ENCODE measurements around the gene CDH13. TPM values are rescaled to one million over a fixed set of nuclear protein-coding genes. Genes with fewer than 3 reads are reported as not detected.

CDH13 gene
- total and polyA plus RNA-seq, 9 of the 15 experiments (the other 6 are each of a cell fraction or from before 2014, with no cell fraction given): 0.03 TPM; not detected in 8

DNA sequence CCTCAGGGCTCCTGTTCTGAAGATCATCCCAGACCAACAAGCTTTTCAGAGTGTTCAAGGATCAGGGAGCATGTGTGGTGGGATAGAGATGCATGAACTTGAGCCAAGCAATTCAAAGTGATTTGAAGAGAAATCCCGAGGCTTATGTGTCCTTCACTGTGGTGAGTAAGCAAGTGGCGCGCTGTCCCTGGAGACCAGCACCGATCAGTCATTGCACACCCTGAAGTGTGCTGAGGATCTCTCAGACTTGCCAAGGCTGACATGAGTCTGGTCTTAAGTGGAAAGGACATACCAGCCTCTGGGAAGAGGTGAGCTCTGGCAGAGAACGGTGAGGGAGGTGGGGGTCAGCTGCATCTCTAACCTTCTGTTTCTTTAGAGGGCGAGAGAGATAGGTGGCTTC lies 43.8 kb upstream of the CDH13 start:
- TF ChIP-seq DIDO1 (tag; IDR thresholded peaks at IDR 0.05; ENCODE audit: low read depth) (no peak), HLTF (IDR thresholded peaks at IDR 0.05) (no peak)
- Histone ChIP-seq H4K20me1 (replicated peaks; ENCODE audit: control insufficient read depth, insufficient read depth, low read length) (no peaks in the 10 kb centered on the region), H3K79me2 (ENCODE audit: control insufficient read depth, insufficient read depth, low read length) (no peaks in the 10 kb centered on the region), H3K9me3 (replicated peaks; ENCODE audit: control insufficient read depth, insufficient read depth, low read depth, low read length) (no peaks in the 10 kb centered on the region), H3K9ac (ENCODE audit: insufficient read depth in 1 of 2, low read depth in 2 of 2, low read length in 2 of 2) (no peak overlapping the region), H3K9me1 (ENCODE audit: control insufficient read depth, insufficient read depth, low read length) (no peaks in the 10 kb centered on the region), H3K4me1 (replicated peaks in 1 of 2; ENCODE audit: control insufficient read depth in 2 of 2, insufficient read depth in 2 of 2, low read length in 2 of 2) (no peaks in the 10 kb centered on the region), H3K4me2 (ENCODE audit: insufficient read depth, low read length) (no peak overlapping the region), H3K27ac (ENCODE audit: extremely low read depth, low read depth, low read length) (no peak overlapping the region), H3K36me3 (ENCODE audit: control insufficient read depth, insufficient read depth, low read length) (no peaks in the 10 kb centered on the region), H2AFZ (ENCODE audit: low read depth, low read length) (no peak overlapping the region), H3K4me3 (no peak overlapping the region), H3K27me3 (ENCODE audit: control insufficient read depth in 2 of 2, insufficient read depth in 2 of 2, low read length in 2 of 2) (no peaks in the 10 kb centered on the region)
- POLR2A ChIA-PET: no interaction called here
- FAIRE-seq: no peak
- intact Hi-C loops (cut with micrococcal nuclease): no loop called here
- CTCF ChIA-PET (ENCODE audit: low intra/inter-chr PET ratio): no interaction called here
- no peak for ATAC-seq
- BruUV-seq (replicated peaks): no TSS peak
- no peak for DNase-seq (ENCODE audit: extremely low read depth in 1 of 4, low spot score in 3 of 4)
- 0% methylated on average over 6 of the region's 6 CpGs for WGBS (ENCODE audit: insufficient coverage, low coverage, missing lambda C conversion rate)
- in situ Hi-C loops (cut with MboI): no loop called here

DNA sequence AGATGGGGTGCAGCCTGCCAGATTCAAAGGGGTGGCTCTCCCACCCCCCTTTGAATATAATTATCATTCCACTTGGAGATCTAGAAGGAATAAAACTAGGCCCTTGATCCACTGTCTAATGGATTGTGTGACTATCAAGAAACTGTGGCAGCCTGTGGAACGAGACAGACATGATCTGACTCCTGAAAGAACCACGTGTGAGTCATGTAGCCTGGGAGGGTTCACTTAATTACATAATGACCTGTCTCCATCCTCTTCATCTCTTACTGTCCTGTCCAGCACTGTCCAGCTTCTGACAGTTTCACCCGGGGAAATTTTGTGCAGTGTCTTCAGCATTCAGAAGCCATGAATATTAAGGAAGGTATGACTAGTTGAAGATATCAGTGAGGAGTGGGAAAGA lies 43.3 kb upstream of the CDH13 start:
- Histone ChIP-seq H3K9ac (ENCODE audit: insufficient read depth in 1 of 2, low read depth in 2 of 2, low read length in 2 of 2) (no peak overlapping the region), H3K9me1 (ENCODE audit: control insufficient read depth, insufficient read depth, low read length) (no peaks in the 10 kb centered on the region), H3K4me3 (no peak overlapping the region), H3K4me2 (ENCODE audit: insufficient read depth, low read length) (no peak overlapping the region), H3K79me2 (ENCODE audit: control insufficient read depth, insufficient read depth, low read length) (no peaks in the 10 kb centered on the region), H3K36me3 (ENCODE audit: control insufficient read depth, insufficient read depth, low read length) (no peaks in the 10 kb centered on the region), H3K4me1 (replicated peaks in 1 of 2; ENCODE audit: control insufficient read depth in 2 of 2, insufficient read depth in 2 of 2, low read length in 2 of 2) (no peaks in the 10 kb centered on the region), H4K20me1 (replicated peaks; ENCODE audit: control insufficient read depth, insufficient read depth, low read length) (no peaks in the 10 kb centered on the region), H2AFZ (ENCODE audit: low read depth, low read length) (no peak overlapping the region), H3K27me3 (ENCODE audit: control insufficient read depth in 2 of 2, insufficient read depth in 2 of 2, low read length in 2 of 2) (no peaks in the 10 kb centered on the region), H3K9me3 (replicated peaks; ENCODE audit: control insufficient read depth, insufficient read depth, low read depth, low read length) (0 out of 2 replicates have a peak, but pooled peaks cover 1% of the 10 kb centered on the region), H3K27ac (ENCODE audit: extremely low read depth, low read depth, low read length) (no peak overlapping the region)
- ATAC-seq (no peak), FAIRE-seq (no peak), DNase-seq (ENCODE audit: extremely low read depth in 1 of 4, low spot score in 3 of 4) (no peak)
- no TSS peak for BruUV-seq (replicated peaks)
- intact Hi-C loops (cut with micrococcal nuclease) (no loop called here), in situ Hi-C loops (cut with MboI) (no loop called here)
- POLR2A ChIA-PET: no interaction called here
- CTCF ChIA-PET (ENCODE audit: low intra/inter-chr PET ratio): no interaction called here
- TF ChIP-seq SRSF9 (IDR thresholded peaks at IDR 0.05; ENCODE audit: borderline replicate concordance, low read depth, low read length) (no peak), FOXJ2 (tag; IDR thresholded peaks at IDR 0.05) (no peak), HDGF (IDR thresholded peaks at IDR 0.05) (no peak), TOE1 (IDR thresholded peaks at IDR 0.05; ENCODE audit: borderline replicate concordance) (no peak), TOE1 (CRISPR knock-in tag; IDR thresholded peaks at IDR 0.05; ENCODE audit: borderline replicate concordance, low read depth) (no peak), POLR2H (tag; IDR thresholded peaks at IDR 0.05; ENCODE audit: low read depth) (no peak), ZNF175 (CRISPR knock-in tag; IDR thresholded peaks at IDR 0.05; ENCODE audit: low read depth) (no peak), TEAD4 (IDR thresholded peaks at IDR 0.05; ENCODE audit: low read length) (no peak), TEAD4 (CRISPR knock-in tag; IDR thresholded peaks at IDR 0.05; ENCODE audit: borderline replicate concordance) (no peak)
- 2% methylated on average over 3 of the region's 3 CpGs for WGBS (ENCODE audit: insufficient coverage, low coverage, missing lambda C conversion rate)

Data from K562 (cell line).